Uterus (tissue), 2 donors: ENCODE measurements around the gene PANX2.

Experiments used
- POLR2A ChIP-seq, 2 donors: fragments of 450-650 bp; IDR thresholded peaks; one replicate each; pipeline ENCODE4 v1.6.1; 2016; ENCODE audit warnings: antibody characterized with exemption in 2 of 2, mild to moderate bottlenecking in 1 of 2, moderate library complexity in 1 of 2
- TF ChIP-seq, protein P1 (sequence below), 4 experiments: fragments of 200-600 bp in 2 of 4; fragments of 450-650 bp in 2 of 4; sonication (generic) in 2 of 4; IDR thresholded peaks; one replicate each; pipeline ENCODE4 v1.5.1; 2016 to 2019; ENCODE audit warnings: antibody characterized with exemption in 4 of 4, mild to moderate bottlenecking in 2 of 4, moderate library complexity in 1 of 4

DNA sequence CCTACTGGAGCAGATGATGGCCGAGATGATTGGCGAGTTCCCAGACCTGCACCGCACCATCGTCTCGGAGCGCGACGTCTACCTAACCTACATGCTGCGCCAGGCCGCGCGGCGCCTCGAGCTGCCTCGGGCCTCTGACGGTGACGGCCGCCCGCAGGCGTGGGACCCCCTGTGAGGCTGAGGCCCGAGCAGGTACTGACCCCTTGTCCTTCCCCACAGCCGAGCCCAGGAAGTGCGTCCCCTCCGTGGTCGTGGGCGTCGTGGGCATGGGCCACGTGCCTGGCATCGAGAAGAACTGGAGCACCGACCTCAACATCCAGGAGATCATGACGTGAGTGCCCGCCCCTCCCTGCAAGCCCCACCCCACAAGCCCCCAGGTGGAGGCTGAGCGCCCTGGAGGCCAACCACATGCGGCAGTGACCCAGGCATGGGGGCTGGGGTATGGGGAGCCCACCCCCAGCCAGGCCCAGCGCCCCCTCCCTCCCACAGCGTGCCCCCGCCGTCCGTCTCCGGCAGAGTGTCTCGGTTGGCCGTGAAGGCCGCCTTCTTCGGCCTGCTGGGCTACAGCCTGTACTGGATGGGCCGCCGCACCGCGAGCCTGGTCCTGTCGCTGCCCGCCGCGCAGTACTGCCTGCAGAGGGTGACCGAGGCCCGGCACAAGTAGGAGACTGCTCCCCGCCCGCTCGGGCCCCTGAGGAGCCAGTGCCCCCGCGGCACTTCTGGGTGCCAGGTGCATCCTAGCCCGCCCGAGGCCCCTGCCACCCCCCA, 27.5 kb downstream of the PANX2 start:
- no peak for TF ChIP-seq POLR2A (IDR thresholded peaks at IDR 0.05)
- TF ChIP-seq, protein P1, sequence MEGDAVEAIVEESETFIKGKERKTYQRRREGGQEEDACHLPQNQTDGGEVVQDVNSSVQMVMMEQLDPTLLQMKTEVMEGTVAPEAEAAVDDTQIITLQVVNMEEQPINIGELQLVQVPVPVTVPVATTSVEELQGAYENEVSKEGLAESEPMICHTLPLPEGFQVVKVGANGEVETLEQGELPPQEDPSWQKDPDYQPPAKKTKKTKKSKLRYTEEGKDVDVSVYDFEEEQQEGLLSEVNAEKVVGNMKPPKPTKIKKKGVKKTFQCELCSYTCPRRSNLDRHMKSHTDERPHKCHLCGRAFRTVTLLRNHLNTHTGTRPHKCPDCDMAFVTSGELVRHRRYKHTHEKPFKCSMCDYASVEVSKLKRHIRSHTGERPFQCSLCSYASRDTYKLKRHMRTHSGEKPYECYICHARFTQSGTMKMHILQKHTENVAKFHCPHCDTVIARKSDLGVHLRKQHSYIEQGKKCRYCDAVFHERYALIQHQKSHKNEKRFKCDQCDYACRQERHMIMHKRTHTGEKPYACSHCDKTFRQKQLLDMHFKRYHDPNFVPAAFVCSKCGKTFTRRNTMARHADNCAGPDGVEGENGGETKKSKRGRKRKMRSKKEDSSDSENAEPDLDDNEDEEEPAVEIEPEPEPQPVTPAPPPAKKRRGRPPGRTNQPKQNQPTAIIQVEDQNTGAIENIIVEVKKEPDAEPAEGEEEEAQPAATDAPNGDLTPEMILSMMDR (IDR thresholded peaks at IDR 0.05) = no peak
